IPS-18a (cell line): Measurements from ENCODE around the gene CD200R1.

Experiments used
- H3K27ac ChIP-seq: one replicate; pipeline ENCODE4 v1.5.1; 2013; ENCODE audit warnings: low read length
- H3K27me3 ChIP-seq: one replicate; pipeline ENCODE4 v1.6.1; 2013; ENCODE audit warnings: mild to moderate bottlenecking, low read length; ENCODE audit not compliant: control insufficient read depth, insufficient read depth
- H3K36me3 ChIP-seq: one replicate; pipeline ENCODE4 v1.6.1; 2013; ENCODE audit warnings: low read depth, low read length; ENCODE audit not compliant: control insufficient read depth
- H3K4me1 ChIP-seq: one replicate; pipeline ENCODE4 v1.6.1; 2013; ENCODE audit warnings: low read depth, low read length; ENCODE audit not compliant: control insufficient read depth
- H3K4me3 ChIP-seq: one replicate; pipeline ENCODE4 v1.5.1; 2013; ENCODE audit warnings: low read length
- H3K9ac ChIP-seq: one replicate; pipeline ENCODE4 v1.6.1; 2013; ENCODE audit warnings: mild to moderate bottlenecking, low read length, moderate library complexity
- H3K9me3 ChIP-seq: one replicate; pipeline ENCODE4 v1.6.1; 2013; ENCODE audit warnings: low read depth, low read length; ENCODE audit not compliant: control insufficient read depth

The CD200R1 gene

GRCh38 chr3:112874725-112875124, 100.2 kb downstream of the CD200R1 start:
- Histone ChIP-seq H3K27ac (no peak overlapping the region), H3K9me3 (no peaks in the 10 kb centered on the region), H3K36me3 (no peaks in the 10 kb centered on the region), H3K4me3 (no peak overlapping the region), H3K27me3 (no peaks in the 10 kb centered on the region), H3K4me1 (peaks cover 7% of the 10 kb centered on the region), H3K9ac (no peak overlapping the region)

GRCh38 chr3:112873632-112874031, 101.3 kb downstream of the CD200R1 start:
- no peak overlapping the region for H3K27ac ChIP-seq
- peaks cover 7% of the 10 kb centered on the region for H3K4me1 ChIP-seq
- H3K9ac ChIP-seq = no peak overlapping the region
- H3K27me3 ChIP-seq = no peaks in the 10 kb centered on the region
- H3K4me3 ChIP-seq = no peak overlapping the region
- no peaks in the 10 kb centered on the region for H3K9me3 ChIP-seq
- H3K36me3 ChIP-seq = no peaks in the 10 kb centered on the region

GRCh38 chr3:112871735-112872134, 103.2 kb downstream of the CD200R1 start:
- Histone ChIP-seq H3K4me1 (peaks cover 7% of the 10 kb centered on the region), H3K36me3 (no peaks in the 10 kb centered on the region), H3K9ac (no peak overlapping the region), H3K27me3 (no peaks in the 10 kb centered on the region), H3K4me3 (no peak overlapping the region), H3K9me3 (no peaks in the 10 kb centered on the region), H3K27ac (no peak overlapping the region)
